Mammary epithelial cell (primary cell): ENCODE results near the gene PPP5C.

ENCODE experiments used
- CTCF ChIP-seq, 2 donors: IDR thresholded peaks in 1 of 2; conservative IDR thresholded peaks in 1 of 2; 2 replicates each; pipeline ENCODE4 v1.5.1; 2011 to 2012; ENCODE audit warnings: inconsistent platforms in 2 of 2, low read length in 2 of 2, mild to moderate bottlenecking in 2 of 2, control low read depth in 1 of 2, low read depth in 1 of 2; ENCODE audit not compliant: insufficient read depth in 1 of 2; ENCODE audit errors: extremely low read depth in 1 of 2
- EZH2 ChIP-seq: IDR thresholded peaks from 2 replicates; pipeline ENCODE4 v1.6.1; 2012; ENCODE audit warnings: low read length, inconsistent platforms, borderline replicate concordance

GRCh38 chr19:46427518-46428045 lies 80.7 kb downstream of the PPP5C start:
- TF ChIP-seq CTCF (conservative IDR thresholded peaks at IDR 0.05 in 1 of 2, IDR thresholded peaks at IDR 0.05 in 1 of 2; ENCODE audit: extremely low read depth in 1 of 2, insufficient read depth in 1 of 2, low read depth in 1 of 2, low read length in 2 of 2) (no peak), EZH2 (no peak)
